GM12865 (cell line): Measurements from ENCODE around the gene TM4SF5.

ENCODE experiments used
- DNase-seq: peaks from one replicate; pipeline ENCODE4 v3.0.0; 2010; ENCODE audit warnings: low read depth
- H3K4me3 ChIP-seq: 2 replicates; pipeline ENCODE4 v1.5.1; 2011; ENCODE audit warnings: mild to moderate bottlenecking, low read depth, low read length, control low read depth
- CTCF ChIP-seq: IDR thresholded peaks from 2 replicates; pipeline ENCODE4 v1.5.1; 2011; ENCODE audit warnings: low read length, control low read depth, low read depth, inconsistent platforms; ENCODE audit not compliant: insufficient read depth; ENCODE audit errors: missing control alignments

TM4SF5 gene

GRCh38 chr17:4747847-4748246 lies 23.8 kb upstream of the TM4SF5 start:
- DNase-seq: peak; percentile 77
- no peak for TF ChIP-seq CTCF
- H3K4me3 ChIP-seq: no peak overlapping the region

DNA sequence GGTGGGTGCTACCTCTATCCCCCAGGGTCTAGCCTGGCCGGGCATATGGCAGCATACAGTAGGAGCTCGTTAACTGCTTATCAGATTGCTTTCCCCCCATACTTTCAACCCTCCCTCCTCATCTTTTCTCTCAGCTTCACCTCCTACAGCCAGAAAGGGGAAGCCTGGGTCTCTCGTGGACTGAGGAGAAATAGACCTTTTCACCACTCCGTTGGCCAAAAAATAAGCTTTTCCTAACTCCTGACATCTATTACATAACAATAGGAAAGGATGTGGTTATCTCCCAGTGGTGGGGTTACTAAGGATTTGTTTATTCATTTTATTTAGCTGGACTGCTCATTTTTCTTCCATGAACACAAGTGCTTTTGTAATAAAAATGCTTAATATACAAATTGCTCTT lies 23.0 kb upstream of the TM4SF5 start:
- TF ChIP-seq CTCF: no peak
- no peak overlapping the region for H3K4me3 ChIP-seq
- no peak for DNase-seq

DNA sequence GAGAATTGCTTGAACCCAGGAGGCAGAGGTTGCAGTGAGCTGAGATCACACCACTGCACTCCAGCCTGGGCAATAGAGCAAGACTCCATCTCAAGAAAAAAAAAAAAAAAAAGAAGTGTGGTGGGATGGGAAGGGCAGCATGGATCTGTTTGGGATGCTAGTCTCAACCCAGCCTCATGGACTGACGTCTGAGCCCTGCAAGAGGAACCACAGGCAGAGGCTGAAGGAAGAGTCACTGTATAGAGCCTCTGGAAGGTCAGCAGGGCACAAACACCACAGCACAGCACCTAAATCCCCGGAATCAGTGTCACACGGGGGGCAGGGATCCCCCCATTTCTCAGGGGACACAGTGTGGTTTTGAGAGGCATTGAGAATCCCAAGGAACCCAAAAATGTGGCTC lies 21.1 kb upstream of the TM4SF5 start:
- DNase-seq: no peak
- H3K4me3 ChIP-seq: no peak overlapping the region
- TF ChIP-seq CTCF: no peak

DNA sequence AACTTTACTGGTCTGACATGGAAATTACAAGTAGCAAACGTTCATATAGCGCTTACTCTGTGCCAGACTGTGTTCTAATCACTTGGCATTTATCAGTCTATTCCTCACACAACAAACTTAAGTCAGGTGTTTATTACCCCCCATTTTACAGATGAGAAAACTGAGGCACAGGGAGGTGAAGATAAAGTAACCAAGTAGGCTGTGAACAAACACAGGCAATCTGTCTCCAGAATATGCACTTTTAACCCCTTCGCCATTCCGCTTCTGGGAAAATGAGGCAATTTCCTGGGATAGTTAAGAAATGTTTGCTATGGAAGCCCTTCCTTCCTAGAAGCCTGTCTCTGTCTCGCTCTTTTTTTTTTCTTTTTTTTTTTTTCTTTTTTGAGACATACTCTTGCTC lies 19.8 kb upstream of the TM4SF5 start:
- H3K4me3 ChIP-seq: no peak overlapping the region
- no peak for DNase-seq
- no peak for TF ChIP-seq CTCF

GRCh38 chr17:4753392-4753791 lies 18.3 kb upstream of the TM4SF5 start:
- no peak for TF ChIP-seq CTCF
- no peak overlapping the region for H3K4me3 ChIP-seq
- no peak for DNase-seq

DNA sequence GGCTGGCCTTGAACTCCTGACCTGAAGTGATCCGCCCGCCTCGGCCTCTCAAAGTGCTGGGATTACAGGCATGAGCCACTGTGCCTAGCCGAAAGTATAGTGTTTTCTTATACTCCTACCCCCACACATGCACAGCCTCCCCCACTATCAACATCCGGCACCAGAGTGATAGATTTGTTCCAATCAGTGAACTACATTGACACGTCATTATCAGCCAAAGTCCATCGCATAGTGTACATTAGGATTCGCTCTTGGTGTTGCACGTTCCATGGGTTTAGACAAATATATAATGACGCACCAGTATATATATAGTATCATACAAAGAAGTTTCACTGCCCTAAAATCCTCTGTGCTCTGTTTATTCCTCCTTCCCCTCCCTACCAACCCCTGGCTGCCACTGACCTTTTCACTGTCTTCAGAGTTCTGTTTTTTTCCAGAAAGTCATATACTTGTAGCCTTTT lies 11.9 kb upstream of the TM4SF5 start:
- TF ChIP-seq CTCF: no peak
- no peak for DNase-seq

GRCh38 chr17:4764595-4764994 lies 7.1 kb upstream of the TM4SF5 start:
- TF ChIP-seq CTCF: no peak
- no peak overlapping the region for H3K4me3 ChIP-seq
- DNase-seq: no peak

More for the DNA sequence above, 11.9 kb upstream of the TM4SF5 start:
- H3K4me3 ChIP-seq: no peak overlapping the region
